Fibroblast of lung (primary cell): Measurements from ENCODE around the gene ZFPM1. TPM values are rescaled to one million over a fixed set of nuclear protein-coding genes. Genes with fewer than 3 reads are reported as not detected.

Experiments
- DNase-seq, 2 donors: peaks; one replicate each; pipeline versions ENCODE4 v3.0.0 to v3.0.0-alpha.2; 2010; ENCODE audit warnings: low read depth in 2 of 2
- H2AFZ ChIP-seq: 2 replicates; pipeline ENCODE4 v1.5.1; 2012; ENCODE audit warnings: low read length, control low read depth, inconsistent platforms
- H3K27ac ChIP-seq: 2 replicates; pipeline ENCODE4 v1.5.1; 2011; ENCODE audit warnings: low read length, control low read depth; ENCODE audit not compliant: insufficient read depth
- H3K27me3 ChIP-seq: 2 replicates; pipeline ENCODE4 v1.5.1; 2011; ENCODE audit warnings: mild to moderate bottlenecking, low read length; ENCODE audit not compliant: control insufficient read depth, insufficient read depth
- H3K36me3 ChIP-seq: 2 replicates; pipeline ENCODE4 v1.5.1; 2011; ENCODE audit warnings: low read length; ENCODE audit not compliant: control insufficient read depth, insufficient read depth
- H3K4me1 ChIP-seq: 2 replicates; pipeline ENCODE4 v1.5.1; 2011; ENCODE audit warnings: low read length; ENCODE audit not compliant: control insufficient read depth, insufficient read depth; ENCODE audit errors: extremely low read depth
- H3K4me2 ChIP-seq: 2 replicates; pipeline ENCODE4 v1.5.1; 2011; ENCODE audit warnings: low read length, control low read depth; ENCODE audit not compliant: insufficient read depth; ENCODE audit errors: extremely low read depth
- H3K4me3 ChIP-seq, 4 experiments: fragments of 200-600 bp in 1 of 4; sonication (generic) in 1 of 4; replicated peaks in 1 of 4; 2 replicates each; pipeline ENCODE4 v1.5.1; 2011 to 2016; ENCODE audit warnings: low read length in 4 of 4, low read depth in 3 of 4, mild to moderate bottlenecking in 3 of 4, control low read depth in 2 of 4, inconsistent platforms in 1 of 4, mixed read lengths in 1 of 4; ENCODE audit not compliant: insufficient read depth in 1 of 4; ENCODE audit errors: control extremely low read depth in 1 of 4
- H3K79me2 ChIP-seq: 2 replicates; pipeline ENCODE4 v1.5.1; 2012; ENCODE audit warnings: mild to moderate bottlenecking, low read length, inconsistent platforms; ENCODE audit not compliant: control insufficient read depth, insufficient read depth
- H3K9ac ChIP-seq: 2 replicates; pipeline ENCODE4 v1.5.1; 2011; ENCODE audit warnings: mild to moderate bottlenecking, low read length, control low read depth; ENCODE audit not compliant: insufficient read depth
- H3K9me3 ChIP-seq: 2 replicates; pipeline ENCODE4 v1.5.1; 2012; ENCODE audit warnings: low read depth, low read length; ENCODE audit not compliant: control insufficient read depth, insufficient read depth
- H4K20me1 ChIP-seq: 2 replicates; pipeline ENCODE4 v1.5.1; 2011; ENCODE audit warnings: low read length; ENCODE audit not compliant: control insufficient read depth, insufficient read depth; ENCODE audit errors: extremely low read depth
- CTCF ChIP-seq, 2 donors: IDR thresholded peaks in 1 of 2; conservative IDR thresholded peaks in 1 of 2; 1 replicate in 1 of 2; 2 replicates in 1 of 2; pipeline ENCODE4 v1.5.1; 2011 to 2012; ENCODE audit warnings: low read length in 2 of 2, control low read depth in 1 of 2, inconsistent platforms in 1 of 2, low read depth in 1 of 2, mild to moderate bottlenecking in 1 of 2
- EZH2 ChIP-seq: IDR thresholded peaks from 2 replicates; pipeline ENCODE4 v1.5.1; 2012; ENCODE audit warnings: low read length, control low read depth, mild to moderate bottlenecking; ENCODE audit errors: missing control alignments
- polyA plus RNA-seq, 2 donors: library from polyadenylated mRNA; depleted of rRNA in 1 of 2; stranded (reverse) in 1 of 2; unstranded in 1 of 2; fragments of >200 nt; gene quantifications; 2 replicates each; pipeline ENCODE4 v1.2.1, GENCODE V29; 2011 to 2012; ENCODE audit warnings: missing spikeins in 1 of 2
- total RNA-seq: library from RNA; depleted of rRNA; stranded (reverse); fragments of >200 nt; gene quantifications from 2 replicates; pipeline ENCODE4 v1.2.1, GENCODE V29; 2014

Gene ZFPM1
- total and polyA plus RNA-seq, 2 donors (not counting 1 experiment from before 2014, with no cell fraction given), result 0.27 to 1.7 TPM

GRCh38 chr16:88440111-88440510 lies 13.0 kb upstream of the ZFPM1 start:
- Histone ChIP-seq H3K79me2 (no peaks in the 10 kb centered on the region), H3K27me3 (no peaks in the 10 kb centered on the region), H4K20me1 (no peaks in the 10 kb centered on the region), H3K27ac (no peak overlapping the region), H3K36me3 (no peaks in the 10 kb centered on the region), H2AFZ (no peak overlapping the region), H3K9ac (no peak overlapping the region), H3K9me3 (no peaks in the 10 kb centered on the region), H3K4me1 (no peaks in the 10 kb centered on the region), H3K4me3 (no peak overlapping the region), H3K4me2 (no peak overlapping the region)
- TF ChIP-seq CTCF (conservative IDR thresholded peaks at IDR 0.05 in 1 of 2, IDR thresholded peaks at IDR 0.05 in 1 of 2; ENCODE audit: low read depth in 1 of 2, low read length in 2 of 2) (no peak), EZH2 (no peak)
- no peak for DNase-seq

GRCh38 chr16:88440686-88441405 lies 12.2 kb upstream of the ZFPM1 start:
- Histone ChIP-seq H3K27ac (no peak overlapping the region), H3K79me2 (no peaks in the 10 kb centered on the region), H3K4me3 (no peak overlapping the region), H2AFZ (no peak overlapping the region), H4K20me1 (no peaks in the 10 kb centered on the region), H3K9ac (no peak overlapping the region), H3K27me3 (peaks cover 3% of the 10 kb centered on the region), H3K4me1 (no peaks in the 10 kb centered on the region), H3K36me3 (no peaks in the 10 kb centered on the region), H3K9me3 (no peaks in the 10 kb centered on the region), H3K4me2 (no peak overlapping the region)
- no peak for TF ChIP-seq CTCF (conservative IDR thresholded peaks at IDR 0.05 in 1 of 2, IDR thresholded peaks at IDR 0.05 in 1 of 2; ENCODE audit: low read depth in 1 of 2, low read length in 2 of 2)
- TF ChIP-seq EZH2, result no peak
- no peak for DNase-seq

GRCh38 chr16:88441460-88441859 lies 11.6 kb upstream of the ZFPM1 start:
- Histone ChIP-seq H3K4me1 (no peaks in the 10 kb centered on the region), H3K79me2 (no peaks in the 10 kb centered on the region), H3K9ac (no peak overlapping the region), H4K20me1 (no peaks in the 10 kb centered on the region), H3K27ac (no peak overlapping the region), H3K4me3 (no peak overlapping the region), H2AFZ (no peak overlapping the region), H3K9me3 (no peaks in the 10 kb centered on the region), H3K27me3 (peaks cover 4% of the 10 kb centered on the region), H3K4me2 (no peak overlapping the region), H3K36me3 (no peaks in the 10 kb centered on the region)
- TF ChIP-seq CTCF (conservative IDR thresholded peaks at IDR 0.05 in 1 of 2, IDR thresholded peaks at IDR 0.05 in 1 of 2; ENCODE audit: low read depth in 1 of 2, low read length in 2 of 2), result no peak
- no peak for DNase-seq
